ENCODE measurements around the gene ACSL1. TPM values are rescaled to one million over a fixed set of nuclear protein-coding genes. Genes with fewer than 3 reads are reported as not detected.

The ACSL1 gene
- total RNA-seq, 1 experiment from 2014 or later: 3.5 TPM

GRCh38 chr4:184792334-184792733, 33.4 kb downstream of the ACSL1 start:
- DNase-seq: no peak
- Mint-ChIP-seq H3K36me3 (ENCODE audit: insufficient read depth in 1 of 3, low read depth in 3 of 3) (no peaks in the 10 kb centered on the region), H3K4me3 (no peak overlapping the region), H3K27me3 (ENCODE audit: low read depth) (no peaks in the 10 kb centered on the region; the same call in 1 of the 2 replicates), H3K9me3 (peaks cover 0 to 4% of the 10 kb centered on the region in 2 experiments; a peak in 2 of 5 replicates), H3K27ac (no peak overlapping the region), H3K4me1 (peaks cover 9 to 11% of the 10 kb centered on the region in 2 experiments)
- no peak overlapping the region for H3K4me2 ChIP-seq (ENCODE audit: insufficient read depth, insufficient read length, low read length)
- H4K91ac ChIP-seq (ENCODE audit: insufficient read length, low read depth, low read length): no peak overlapping the region
- H3K79me1 ChIP-seq (ENCODE audit: insufficient read depth, low read depth, low read length, poor library complexity, severe bottlenecking): no peaks in the 10 kb centered on the region
- H4K20me1 ChIP-seq (ENCODE audit: control insufficient read depth, insufficient read depth, insufficient read length): no peaks in the 10 kb centered on the region
- H3K4ac ChIP-seq (ENCODE audit: low read depth, low read length): no peak overlapping the region
- no peak overlapping the region for H2BK5ac ChIP-seq (ENCODE audit: insufficient read length, low read length)
- no peak overlapping the region for H4K8ac ChIP-seq (replicated peaks; ENCODE audit: insufficient read length, low read depth, low read length)
- H3K4me1 ChIP-seq (ENCODE audit: insufficient read depth, low read length): no peaks in the 10 kb centered on the region
- no CpG with 5 or more reads among the region's 8 CpGs for WGBS (ENCODE audit: extremely low coverage, insufficient read length, low lambda C conversion rate)
- H3K27ac ChIP-seq (ENCODE audit: insufficient read length, low read depth, low read length): no peak overlapping the region
- no peak overlapping the region for H4K5ac ChIP-seq (ENCODE audit: insufficient read length, low read depth, low read length)
- H3K18ac ChIP-seq (ENCODE audit: insufficient read length, low read depth, low read length): no peak overlapping the region
- no peak overlapping the region for H2BK120ac ChIP-seq (ENCODE audit: low read depth, low read length, poor library complexity, severe bottlenecking)
- H2AFZ ChIP-seq (ENCODE audit: low read length): no peak overlapping the region
- H3K56ac ChIP-seq (ENCODE audit: insufficient read length, low read depth, low read length): no peak overlapping the region
- H3K9ac ChIP-seq (ENCODE audit: extremely low read depth, insufficient read length, low read length): no peak overlapping the region
- TF ChIP-seq CTCF (conservative IDR thresholded peaks at IDR 0.05): no peak
- H3K27me3 ChIP-seq (ENCODE audit: insufficient read depth, low read length): no peaks in the 10 kb centered on the region
- no peak overlapping the region for H2AK5ac ChIP-seq (ENCODE audit: insufficient read length, low read length)
- H3T11ph ChIP-seq (ENCODE audit: low read length): no peak overlapping the region
- H3K23ac ChIP-seq (ENCODE audit: insufficient read length, low read depth, low read length): no peak overlapping the region
- H3K14ac ChIP-seq (ENCODE audit: insufficient read depth, low read length): peak overlapping the region; percentile 17; the same call in 1 of the 2 replicates
- H2BK20ac ChIP-seq (ENCODE audit: low read depth, low read length, poor library complexity, severe bottlenecking): no peak overlapping the region
- no peak overlapping the region for H2BK12ac ChIP-seq (ENCODE audit: insufficient read length, low read depth, low read length)
- H2BK15ac ChIP-seq (ENCODE audit: low read depth, low read length): no peak overlapping the region
- no peaks in the 10 kb centered on the region for H3K23me2 ChIP-seq (ENCODE audit: insufficient read length, low read depth, low read length, poor library complexity, severe bottlenecking)
- no peaks in the 10 kb centered on the region; the same call in 1 of the 2 replicates for H3K79me2 ChIP-seq (ENCODE audit: insufficient read depth, low read length)
- H3K9me3 ChIP-seq (ENCODE audit: control insufficient read depth, low read depth, low read length): no peaks in the 10 kb centered on the region
